Large intestine (tissue), 3 donors: ENCODE measurements around the gene TSPAN17. TPM values are rescaled to one million over a fixed set of nuclear protein-coding genes. Genes with fewer than 3 reads are reported as not detected.

Source experiments
- DNase-seq, 2 donors: peaks; one replicate each; pipeline versions ENCODE4 v3.0.0 to v3.0.0-alpha.2; 2013
- H3K27ac ChIP-seq: one replicate; pipeline ENCODE4 v1.5.1; 2013; ENCODE audit warnings: low read length
- H3K27me3 ChIP-seq: 2 replicates; pipeline ENCODE4 v1.6.1; 2013; ENCODE audit warnings: low read length; ENCODE audit not compliant: control insufficient read depth, insufficient read depth
- H3K36me3 ChIP-seq: 2 replicates; pipeline ENCODE4 v1.6.1; 2013; ENCODE audit warnings: low read length; ENCODE audit not compliant: control insufficient read depth, insufficient read depth
- H3K4me1 ChIP-seq: one replicate; pipeline ENCODE4 v1.6.1; 2013; ENCODE audit warnings: low read length; ENCODE audit not compliant: control insufficient read depth, insufficient read depth
- H3K4me3 ChIP-seq: one replicate; pipeline ENCODE4 v1.5.1; 2013; ENCODE audit warnings: low read length
- H3K9me3 ChIP-seq: one replicate; pipeline ENCODE4 v1.6.1; 2013; ENCODE audit warnings: mild to moderate bottlenecking, low read depth, low read length, moderate library complexity; ENCODE audit not compliant: control insufficient read depth
- WGBS: methylation state at CpG from one replicate; pipeline ENCODE4 v1.1.5; 2013; ENCODE audit warnings: low lambda C conversion rate; ENCODE audit not compliant: insufficient coverage; 5-methylcytosine and 5-hydroxymethylcytosine counted together
- polyA plus RNA-seq: library from polyadenylated mRNA; unstranded; fragments of 120-200 nt; gene quantifications from one replicate; pipeline ENCODE4 v1.2.1, GENCODE V29; 2013

TSPAN17 gene
- polyA plus RNA-seq, 1 donor: 25.7 TPM

GRCh38 chr5:176640616-176641015 lies 6.7 kb upstream of the TSPAN17 start:
- no peak for DNase-seq
- no peaks in the 10 kb centered on the region for H3K9me3 ChIP-seq
- peaks cover 15% of the 10 kb centered on the region for H3K27me3 ChIP-seq
- H3K27ac ChIP-seq: no peak overlapping the region
- no peaks in the 10 kb centered on the region for H3K36me3 ChIP-seq
- WGBS: 100% methylated on average over 1 of the region's 4 CpGs
- H3K4me3 ChIP-seq: no peak overlapping the region
- no peaks in the 10 kb centered on the region for H3K4me1 ChIP-seq

DNA sequence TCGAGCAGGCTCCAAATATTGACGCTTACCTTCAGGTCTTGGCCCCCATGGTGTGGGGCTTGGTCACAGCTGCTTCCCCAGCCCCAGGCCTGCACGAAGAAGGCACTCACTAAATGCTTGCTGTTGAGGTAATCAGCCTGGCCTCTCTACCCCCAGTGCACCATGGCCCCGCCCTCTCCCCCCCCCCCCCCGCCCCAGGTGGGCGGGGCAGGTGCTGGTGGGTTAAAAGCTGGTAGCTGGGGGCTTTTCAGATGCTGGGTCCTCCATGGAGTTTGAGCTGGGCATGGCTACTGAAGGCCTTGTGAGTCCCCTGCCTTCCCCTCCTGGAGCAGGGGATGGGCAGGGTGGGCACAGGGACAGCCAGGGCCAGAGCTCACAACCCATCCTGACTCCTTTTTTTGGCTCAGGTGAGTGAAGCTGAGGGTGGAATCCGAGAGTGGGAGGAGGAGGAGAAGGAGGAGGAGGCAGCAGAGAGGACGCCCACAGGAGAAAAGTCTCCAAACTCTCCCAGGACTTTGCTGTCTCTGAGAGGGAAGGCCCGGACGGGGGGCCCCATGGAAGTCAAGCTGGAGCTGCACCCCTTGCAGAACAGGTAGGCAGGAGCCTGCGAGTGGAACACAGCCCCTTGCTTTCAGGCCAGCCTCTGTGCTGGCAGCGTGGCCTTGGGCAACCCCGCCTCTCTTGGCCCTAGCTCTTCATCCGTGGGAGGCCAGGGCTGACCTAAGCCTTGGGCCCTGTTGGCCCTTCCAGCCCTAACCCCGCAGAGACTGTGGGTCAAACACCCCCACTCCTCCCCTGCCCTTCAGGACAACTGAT lies 4.4 kb upstream of the TSPAN17 start:
- Histone ChIP-seq H3K36me3 (no peaks in the 10 kb centered on the region), H3K4me3 (no peak overlapping the region), H3K4me1 (peaks cover 7% of the 10 kb centered on the region), H3K9me3 (no peaks in the 10 kb centered on the region), H3K27ac (no peak overlapping the region), H3K27me3 (peaks cover under 1% of the 10 kb centered on the region)
- no CpG with 5 or more reads among the region's 15 CpGs for WGBS
- DNase-seq: no peak

DNA sequence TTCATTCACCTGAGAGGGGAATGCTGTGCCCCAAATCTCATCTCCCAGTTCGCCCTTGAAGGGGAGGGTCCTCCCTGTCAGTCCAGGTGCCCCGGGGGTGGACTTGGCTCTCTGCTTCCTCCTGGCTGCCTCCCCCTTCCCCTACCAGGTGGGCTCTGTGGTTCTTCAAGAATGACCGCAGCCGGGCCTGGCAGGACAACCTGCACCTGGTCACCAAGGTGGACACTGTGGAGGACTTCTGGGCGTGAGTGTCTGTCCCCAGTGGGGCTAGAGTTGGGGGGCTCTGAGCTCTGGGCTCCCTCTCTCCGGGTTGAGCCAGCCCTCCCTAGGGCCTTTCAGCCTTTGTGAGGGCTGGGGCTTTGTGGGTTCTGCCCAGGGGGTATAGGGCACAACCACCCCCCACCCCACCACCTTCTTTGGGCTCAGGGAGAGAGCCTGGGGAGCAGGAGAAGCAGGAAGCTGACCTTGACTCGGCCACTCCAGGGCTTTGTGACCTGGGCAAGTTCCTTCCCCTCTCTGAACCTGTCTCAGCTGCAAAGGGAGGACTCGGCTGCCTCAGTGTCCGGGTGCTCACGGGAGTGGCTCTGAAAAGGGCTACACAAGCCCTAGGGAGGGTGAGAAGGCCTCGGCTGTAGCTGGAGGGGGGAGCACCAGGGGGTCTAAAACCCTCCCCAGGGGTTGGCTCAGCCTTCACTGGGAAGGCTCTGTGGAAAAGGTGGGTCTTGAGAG lies 3.6 kb upstream of the TSPAN17 start:
- Histone ChIP-seq H3K4me3 (no peak overlapping the region), H3K27ac (no peak overlapping the region), H3K27me3 (no peaks in the 10 kb centered on the region), H3K36me3 (no peaks in the 10 kb centered on the region), H3K9me3 (no peaks in the 10 kb centered on the region), H3K4me1 (peaks cover 14% of the 10 kb centered on the region)
- DNase-seq: no peak
- no CpG with 5 or more reads among the region's 11 CpGs for WGBS

- Histone ChIP-seq H3K36me3 (no peaks in the 10 kb centered on the region), H3K9me3 (no peaks in the 10 kb centered on the region), H3K4me1 (peaks cover 14% of the 10 kb centered on the region), H3K27me3 (no peaks in the 10 kb centered on the region), H3K4me3 (no peak overlapping the region), H3K27ac (no peak overlapping the region)
- no peak for DNase-seq
- WGBS: no CpG with 5 or more reads among the region's 9 CpGs
Measured at GRCh38 chr5:176644294-176644693, 3.0 kb upstream of the TSPAN17 start.

DNA sequence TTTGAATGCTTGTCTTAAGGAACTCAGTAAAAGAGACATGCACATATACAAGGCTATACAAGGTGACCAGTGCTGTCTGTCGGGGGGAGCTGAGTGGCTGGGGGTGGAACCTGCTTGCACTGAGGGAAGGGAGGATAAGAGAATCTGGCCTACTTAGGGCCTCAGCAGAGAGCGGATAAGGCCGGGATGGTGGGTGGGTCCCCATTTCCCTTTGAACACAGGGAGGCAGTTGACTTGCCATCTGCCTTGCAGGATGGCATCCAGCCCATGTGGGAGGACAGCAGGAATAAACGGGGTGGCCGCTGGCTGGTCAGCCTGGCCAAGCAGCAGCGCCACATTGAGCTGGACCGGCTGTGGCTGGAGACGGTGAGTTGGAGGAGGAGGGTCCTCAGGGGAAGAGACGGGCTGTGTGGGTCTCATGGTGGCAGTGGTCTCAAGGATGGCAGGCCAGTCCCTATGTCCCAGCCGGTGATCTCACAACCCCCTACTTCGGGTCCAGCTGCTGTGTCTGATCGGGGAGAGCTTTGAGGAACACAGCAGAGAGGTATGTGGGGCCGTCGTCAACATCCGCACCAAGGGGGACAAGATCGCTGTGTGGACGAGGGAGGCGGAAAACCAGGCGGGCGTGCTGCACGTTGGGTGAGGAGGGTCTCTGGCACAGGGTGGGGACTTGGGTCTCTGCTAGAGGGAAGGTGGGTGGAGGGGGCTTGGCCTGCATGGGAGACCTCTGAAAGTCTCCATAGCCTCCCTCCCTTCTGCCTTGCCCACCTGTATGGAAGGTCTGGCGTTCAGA lies 2.2 kb upstream of the TSPAN17 start:
- no CpG with 5 or more reads among the region's 22 CpGs for WGBS
- H3K36me3 ChIP-seq: no peaks in the 10 kb centered on the region

DNA sequence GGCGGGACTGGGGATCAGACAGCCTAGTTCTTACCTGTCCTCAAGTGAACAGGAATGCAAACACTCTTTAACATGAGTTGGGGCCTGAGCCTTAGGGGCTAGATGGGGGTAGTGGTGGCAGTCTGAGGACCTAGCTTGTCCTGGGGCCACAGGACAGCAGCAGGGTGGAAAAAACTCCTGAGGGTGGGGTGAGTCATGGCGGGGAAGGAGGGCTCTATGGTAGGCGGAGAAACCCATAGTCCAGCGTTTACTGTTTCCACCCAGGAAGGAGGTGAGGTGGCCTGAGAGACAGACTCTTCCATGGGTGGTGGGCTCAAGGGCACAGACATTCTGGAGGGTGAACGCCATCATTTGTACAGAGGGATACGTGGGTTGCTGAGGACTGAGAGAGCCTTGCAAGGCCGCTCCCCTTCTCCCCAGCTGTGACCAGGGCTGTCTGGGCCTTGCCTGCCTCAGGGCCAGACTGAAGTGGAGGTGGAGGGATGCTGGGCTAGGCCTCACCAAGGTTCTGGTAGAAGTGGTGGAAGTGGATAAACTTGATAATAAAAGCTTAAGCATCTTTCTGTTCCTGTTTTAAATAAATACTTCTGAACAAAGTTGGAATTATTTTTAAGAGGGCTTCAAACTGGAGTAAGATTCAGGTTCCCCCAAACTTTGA lies 1.1 kb upstream of the TSPAN17 start:
- Histone ChIP-seq H3K4me1 (peaks cover 14% of the 10 kb centered on the region), H3K9me3 (no peaks in the 10 kb centered on the region), H3K36me3 (no peaks in the 10 kb centered on the region), H3K4me3 (no peak overlapping the region), H3K27ac (no peak overlapping the region), H3K27me3 (no peaks in the 10 kb centered on the region)
- no CpG with 5 or more reads among the region's 7 CpGs for WGBS
- DNase-seq: no peak

More for the DNA sequence above, 2.2 kb upstream of the TSPAN17 start:
- peaks cover 14% of the 10 kb centered on the region for H3K4me1 ChIP-seq
- no peaks in the 10 kb centered on the region for H3K27me3 ChIP-seq
- H3K4me3 ChIP-seq: no peak overlapping the region
- H3K9me3 ChIP-seq: no peaks in the 10 kb centered on the region
- H3K27ac ChIP-seq: no peak overlapping the region
- DNase-seq: no peak

GRCh38 chr5:176646707-176647029 lies 616 bp upstream of the TSPAN17 start:
- no peaks in the 10 kb centered on the region for H3K36me3 ChIP-seq
- no peaks in the 10 kb centered on the region for H3K9me3 ChIP-seq
- H3K4me3 ChIP-seq: peak overlapping the region; percentile 32
- no peak for DNase-seq
- H3K27ac ChIP-seq: peak overlapping the region; percentile 20
- no peaks in the 10 kb centered on the region for H3K27me3 ChIP-seq
- H3K4me1 ChIP-seq: peaks cover 14% of the 10 kb centered on the region
- no CpG with 5 or more reads among the region's 11 CpGs for WGBS

DNA sequence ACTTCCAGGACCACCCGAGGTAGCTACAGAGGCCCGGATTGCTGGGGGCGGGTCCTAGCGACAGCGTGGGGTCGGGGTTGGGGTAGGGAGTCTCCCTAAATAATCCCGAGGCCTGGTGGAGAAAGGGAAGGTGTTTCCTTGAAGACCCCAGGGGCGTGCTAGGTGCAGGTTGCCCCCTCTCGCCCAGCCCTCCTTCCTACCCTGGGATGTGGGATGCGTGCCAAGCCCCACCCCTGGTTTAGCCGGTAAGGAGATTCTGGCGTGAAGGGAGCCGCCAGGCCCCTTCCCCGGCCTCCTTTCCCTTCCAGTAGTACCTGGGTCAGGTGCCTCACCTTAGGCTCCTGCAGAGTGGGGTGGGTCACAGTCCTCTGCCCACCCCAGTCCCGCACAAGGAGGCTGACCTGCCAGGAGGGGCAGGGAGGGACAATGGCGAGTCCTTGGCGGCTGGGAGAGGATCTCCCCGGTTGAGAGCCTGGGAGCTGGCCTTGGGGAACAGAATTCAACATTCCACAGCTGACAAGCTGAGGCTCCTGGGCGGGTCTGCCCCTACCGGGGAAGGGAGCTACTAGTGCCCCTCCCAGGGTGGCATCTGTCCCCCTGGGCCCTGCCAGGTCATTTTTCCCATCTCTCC lies 674 bp downstream of the TSPAN17 start:
- WGBS: no CpG with 5 or more reads among the region's 20 CpGs
- Histone ChIP-seq H3K4me1 (peaks cover 14% of the 10 kb centered on the region), H3K36me3 (peaks cover 5% of the 10 kb centered on the region)

DNA sequence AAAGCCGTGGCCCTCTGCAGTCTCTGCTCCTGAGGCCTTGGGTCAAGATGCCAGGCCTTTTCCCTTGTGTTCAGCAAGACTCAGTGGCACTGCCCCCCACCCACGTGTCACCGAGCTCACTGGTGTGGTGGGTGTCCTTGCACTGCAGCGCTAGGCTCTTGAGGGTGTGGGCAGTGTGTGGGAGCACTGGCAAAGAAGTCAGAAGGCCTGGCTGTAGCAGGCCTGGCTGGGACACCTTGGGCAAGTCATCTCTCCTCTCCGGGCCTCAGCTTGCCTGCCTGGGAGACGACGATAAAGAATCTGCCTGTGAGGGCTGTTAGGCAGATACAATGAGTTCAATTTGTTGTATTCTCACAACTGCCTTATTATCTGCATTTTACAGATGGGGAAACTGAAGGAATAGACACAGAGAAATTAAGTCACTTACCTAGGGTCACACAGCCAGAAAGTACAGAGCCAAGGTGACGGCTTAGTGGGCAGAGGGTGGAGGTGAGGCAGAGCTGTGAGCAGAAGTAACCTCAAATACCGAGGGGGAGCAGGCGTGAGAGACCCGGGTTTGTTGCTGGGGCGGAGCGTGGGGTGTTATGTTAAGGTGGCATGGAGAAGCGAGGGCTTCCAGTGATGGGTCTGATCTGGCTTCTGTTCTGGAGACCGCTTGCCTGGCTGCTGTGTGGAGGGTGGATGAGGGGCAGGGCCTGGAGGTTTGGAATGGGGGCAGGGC lies 1.4 kb downstream of the TSPAN17 start:
- Histone ChIP-seq H3K9me3 (no peaks in the 10 kb centered on the region), H3K27me3 (no peaks in the 10 kb centered on the region), H3K4me3 (no peak overlapping the region), H3K4me1 (peaks cover 14% of the 10 kb centered on the region), H3K36me3 (peaks cover 10% of the 10 kb centered on the region), H3K27ac (no peak overlapping the region)
- DNase-seq: no peak
- no CpG with 5 or more reads among the region's 15 CpGs for WGBS

More for the DNA sequence above, 674 bp downstream of the TSPAN17 start:
- no peaks in the 10 kb centered on the region for H3K27me3 ChIP-seq
- peak overlapping the region; percentile 75 for H3K4me3 ChIP-seq
- peak; percentile 52 to 64 for DNase-seq
- no peak overlapping the region for H3K27ac ChIP-seq
- no peaks in the 10 kb centered on the region for H3K9me3 ChIP-seq
